Measurements from ENCODE around the gene GAREM2.

Gene GAREM2

GRCh38 chr2:26189751-26190150, 16.9 kb downstream of the GAREM2 start:
- DNase-seq = no peak

DNA sequence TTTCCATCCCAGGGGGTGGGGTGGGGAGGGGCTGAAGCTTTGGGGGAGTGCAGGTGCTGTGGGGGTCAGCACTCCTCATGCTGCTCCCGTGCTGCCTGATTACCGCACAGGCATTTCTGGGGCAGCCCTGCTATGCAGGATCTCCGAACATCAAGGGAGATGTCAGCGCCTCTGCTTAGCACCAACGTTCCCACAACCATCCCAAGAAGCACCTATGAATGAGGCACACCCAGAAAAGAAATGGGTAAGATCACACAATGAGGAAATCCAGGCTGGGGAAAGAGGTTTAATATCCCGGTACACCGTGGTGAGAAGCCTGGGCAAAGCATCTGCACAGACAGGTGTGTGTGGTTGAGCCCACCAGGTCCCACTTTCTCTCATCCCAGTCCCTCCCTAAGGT, 17.5 kb downstream of the GAREM2 start:
- DNase-seq = no peak

DNA sequence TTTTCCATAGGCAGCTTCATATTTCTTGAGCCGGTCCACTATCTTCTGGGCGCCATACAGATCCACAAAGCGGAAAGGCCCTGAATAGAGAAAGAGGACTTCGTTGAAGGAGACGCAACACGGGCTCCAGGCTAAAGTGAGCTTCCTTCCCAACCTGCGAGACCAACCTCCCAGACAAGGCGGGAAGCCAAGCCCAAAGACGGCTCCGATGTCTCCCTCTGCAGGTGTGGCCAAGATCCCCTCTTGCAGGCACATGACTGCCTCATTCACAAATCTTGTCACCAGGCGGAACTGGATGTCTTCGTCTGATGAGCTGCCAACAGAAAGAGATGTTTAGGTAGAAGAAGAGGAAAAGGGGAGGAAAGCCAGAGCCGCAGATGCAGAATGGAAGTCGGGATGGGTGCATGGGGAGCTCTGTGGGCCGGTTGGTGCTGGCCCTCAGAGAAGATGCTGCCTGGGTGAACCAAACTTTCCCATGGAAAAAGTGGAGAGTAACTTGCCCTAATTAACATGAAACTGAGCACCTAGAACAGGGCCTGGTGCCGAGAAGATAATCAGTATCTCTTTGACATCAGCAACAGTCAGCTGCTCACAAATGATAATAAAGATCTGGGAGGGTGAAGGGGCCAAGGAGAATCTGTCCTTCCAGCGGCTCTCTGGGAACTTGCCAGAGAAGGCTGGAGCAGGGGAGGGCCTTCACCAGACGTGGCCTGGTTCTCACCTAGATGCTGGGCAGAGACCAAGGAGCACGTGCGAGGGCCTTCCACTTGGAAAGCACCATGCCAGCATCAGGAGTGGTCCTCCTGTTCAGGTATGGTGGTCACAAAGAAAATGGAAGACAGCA, 18.6 kb downstream of the GAREM2 start:
- no peak for DNase-seq

GRCh38 chr2:26193578-26194231, 20.8 kb downstream of the GAREM2 start:
- DNase-seq = no peak

DNA sequence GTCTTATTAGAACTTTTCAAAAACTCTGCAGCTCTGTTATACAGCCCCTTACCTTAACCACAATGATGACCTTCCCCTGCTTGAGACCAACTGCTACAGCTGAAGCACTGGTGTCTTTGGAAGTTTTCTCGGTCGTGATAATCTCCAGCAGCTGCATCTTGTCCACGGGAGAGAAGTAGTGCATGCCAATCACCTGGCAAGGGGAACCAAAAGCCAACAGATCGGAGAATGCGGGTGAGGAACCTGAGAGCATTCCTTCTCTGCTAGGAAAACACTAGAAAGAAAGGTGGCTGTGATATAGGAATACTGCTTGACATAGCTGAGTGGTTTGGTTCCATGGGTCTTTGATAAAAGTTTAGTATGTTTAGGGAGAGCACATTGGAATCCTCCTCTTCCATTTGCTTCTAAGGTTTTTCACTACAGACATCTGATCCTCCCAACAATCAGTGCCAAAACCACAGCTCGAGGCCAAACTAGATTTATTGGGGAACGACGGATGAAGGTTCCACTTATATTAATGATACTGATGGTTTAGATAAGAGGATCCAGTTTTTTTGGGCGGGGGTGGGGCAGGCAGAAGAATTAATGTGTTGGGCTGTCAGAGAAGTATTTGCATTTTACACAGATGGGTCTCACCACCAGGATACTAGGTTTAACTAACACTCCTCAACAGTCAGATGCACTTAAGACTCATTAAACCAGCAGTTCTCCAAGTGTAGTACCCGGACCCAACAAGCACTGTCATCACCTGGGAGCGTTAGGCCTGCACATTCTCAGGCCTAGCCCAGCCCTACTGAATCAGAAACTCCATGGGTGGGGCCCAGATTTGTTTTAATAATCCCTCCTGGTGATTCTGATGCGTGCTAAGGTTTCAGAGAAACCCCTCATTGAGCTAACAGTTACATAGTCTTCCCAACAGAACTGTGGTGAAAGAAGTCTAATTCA, 22.4 kb downstream of the GAREM2 start:
- peak; percentile 37 for DNase-seq

DNA sequence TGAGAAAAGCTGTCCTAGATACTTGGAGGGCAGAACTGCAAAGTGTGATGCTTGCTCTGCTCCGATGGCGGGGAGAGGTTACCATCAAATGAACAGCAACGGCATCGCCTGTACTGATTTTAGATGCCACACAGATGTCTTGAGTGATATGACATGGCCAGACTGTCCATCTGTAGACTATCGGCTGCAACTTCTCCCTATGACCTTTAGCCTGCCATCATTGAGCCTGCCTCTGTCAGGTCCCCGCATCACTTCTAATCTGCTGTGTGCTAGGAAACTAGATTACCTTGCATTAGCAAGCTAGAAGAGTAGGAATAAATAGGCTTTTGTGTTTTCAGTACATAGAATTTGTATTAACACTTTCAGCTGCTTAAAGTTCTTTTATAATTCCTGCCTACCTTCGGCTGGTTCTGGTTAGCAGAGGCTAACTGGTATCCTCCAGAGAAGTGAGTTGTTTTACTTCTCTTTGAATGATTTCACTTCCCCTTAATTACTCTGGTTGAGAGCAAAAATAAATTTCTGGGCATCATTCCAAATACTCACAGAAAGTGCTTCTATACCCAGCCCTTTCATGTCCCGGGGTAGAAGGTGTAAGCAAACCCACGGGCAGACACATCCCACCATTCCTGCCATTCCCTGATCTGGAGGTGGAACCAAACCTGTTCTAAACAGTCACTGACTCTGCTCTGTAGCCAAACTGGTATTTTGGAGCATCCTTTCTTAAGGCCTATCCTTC, 24.0 kb downstream of the GAREM2 start:
- peak; percentile 13 for DNase-seq

DNA sequence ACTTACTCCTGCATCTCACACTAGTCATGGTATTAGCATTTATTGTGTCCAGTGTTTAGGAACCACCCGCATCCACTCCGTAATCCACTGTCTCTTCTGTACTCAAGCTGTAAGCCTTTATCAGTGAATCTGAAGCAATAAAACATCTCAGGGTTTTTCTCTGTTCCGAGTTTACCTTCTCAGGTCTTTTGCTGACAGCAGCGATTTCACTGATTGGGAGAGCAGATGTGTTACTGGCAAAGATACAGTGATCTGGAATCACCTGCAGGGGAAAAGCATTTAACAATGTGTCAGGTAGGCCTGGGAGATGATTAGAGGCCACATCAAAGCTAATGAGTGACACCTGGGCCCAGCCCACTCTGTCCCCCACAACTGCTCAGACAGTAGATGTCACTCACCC, 24.6 kb downstream of the GAREM2 start:
- DNase-seq = no peak

GRCh38 chr2:26202981-26203490, 30.1 kb downstream of the GAREM2 start:
- DNase-seq = no peak

GRCh38 chr2:26203906-26204305, 31.0 kb downstream of the GAREM2 start:
- no peak for DNase-seq

GRCh38 chr2:26212011-26212410, 39.1 kb downstream of the GAREM2 start:
- no peak for DNase-seq

GRCh38 chr2:26214759-26215158, 41.9 kb downstream of the GAREM2 start:
- DNase-seq = no peak

DNA sequence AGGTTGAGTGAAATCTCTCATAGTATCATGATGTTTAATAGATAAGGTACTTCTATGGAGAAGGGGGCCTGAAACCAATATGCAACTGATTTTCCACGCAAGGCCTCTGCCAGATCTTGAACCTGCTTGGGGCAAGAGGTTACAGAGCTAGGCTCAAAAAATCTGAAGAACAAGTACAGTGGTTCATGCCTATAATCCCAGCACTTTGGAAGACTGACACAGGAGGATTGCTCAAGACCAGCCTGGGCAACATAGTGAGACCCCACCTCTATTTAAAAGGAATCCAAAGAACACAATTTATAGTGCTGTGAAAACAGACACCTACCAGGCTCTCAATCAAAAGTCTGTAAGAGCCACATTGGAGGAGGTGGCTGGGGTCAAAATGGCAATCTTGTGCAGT, 42.9 kb downstream of the GAREM2 start:
- no peak for DNase-seq

DNA sequence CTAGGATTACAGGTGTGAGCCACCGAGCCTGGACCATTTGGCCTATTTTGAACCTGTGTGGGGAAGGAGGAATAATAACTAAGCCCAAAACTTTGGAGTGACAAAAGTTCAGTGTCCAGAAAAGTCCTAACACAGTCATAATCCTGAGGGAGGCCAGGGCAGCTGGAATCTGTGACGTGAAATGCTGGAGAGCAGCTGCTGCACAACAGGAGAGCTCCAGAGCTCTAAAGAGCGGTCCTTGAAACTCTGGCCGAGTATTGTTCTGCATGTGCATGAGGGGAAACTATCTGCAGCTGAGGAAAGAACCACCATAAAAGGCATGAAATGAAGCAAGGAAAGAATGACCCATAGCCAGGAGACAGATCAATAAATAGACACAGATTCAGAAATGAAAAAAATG, 43.7 kb downstream of the GAREM2 start:
- DNase-seq = no peak

- no peak for DNase-seq
Measured at GRCh38 chr2:26217720-26218119, 44.8 kb downstream of the GAREM2 start.

DNA sequence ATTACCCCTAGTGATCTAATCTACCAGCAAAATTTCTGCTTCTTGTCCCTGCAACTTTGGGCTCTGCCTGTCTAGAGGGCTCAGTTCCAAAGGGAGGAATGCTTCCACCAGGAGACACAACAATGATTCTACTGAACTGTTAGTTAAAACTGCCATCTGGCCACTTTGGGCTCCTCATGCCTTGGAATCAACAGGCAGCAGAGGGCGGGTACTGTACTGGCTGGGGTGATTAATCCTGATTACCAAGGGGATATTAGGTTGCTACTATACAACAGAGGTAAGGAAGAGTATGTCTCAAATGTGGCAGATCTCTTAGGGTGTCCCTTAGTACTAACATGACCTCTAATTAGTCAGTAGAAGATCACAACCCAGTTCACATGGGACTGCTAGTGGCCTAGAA, 50.1 kb downstream of the GAREM2 start:
- no peak for DNase-seq

DNA sequence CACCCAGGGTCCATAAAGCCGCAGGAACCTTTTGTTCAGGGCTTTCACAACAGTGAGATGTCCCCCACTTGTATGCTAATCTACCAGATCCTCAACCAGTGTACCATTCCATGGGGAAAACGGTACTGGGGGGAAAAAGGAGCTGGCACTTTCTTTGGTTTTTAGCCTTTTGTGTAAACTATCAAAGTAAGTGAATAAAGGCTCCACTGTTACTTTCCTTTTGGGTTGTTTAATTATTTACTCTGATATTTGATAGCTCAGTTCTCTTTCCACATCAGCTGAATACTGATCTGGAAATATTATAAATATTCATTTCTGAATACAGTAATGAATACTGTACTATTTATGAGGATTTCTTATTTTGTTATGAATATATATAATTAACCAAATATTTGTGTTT, 51.2 kb downstream of the GAREM2 start:
- DNase-seq = no peak

DNA sequence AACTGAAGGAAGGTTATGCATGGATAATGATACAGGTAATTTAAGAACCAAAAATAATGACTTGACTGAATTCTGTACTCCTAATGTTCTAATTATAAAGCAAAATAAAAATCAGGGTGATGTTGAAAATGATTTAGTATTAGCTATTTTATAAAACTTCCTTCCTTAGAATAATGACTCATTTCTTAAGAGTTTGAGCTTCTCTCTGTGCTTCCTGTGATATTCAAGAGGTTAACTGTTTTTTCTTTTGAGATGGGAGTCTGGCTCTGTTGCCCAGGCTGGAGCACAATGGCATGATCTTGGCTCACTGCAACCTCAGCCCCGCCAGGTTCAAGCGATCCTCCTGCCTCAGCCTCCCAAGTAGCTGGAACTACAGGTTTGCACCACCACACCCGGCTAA, 56.7 kb downstream of the GAREM2 start:
- DNase-seq = no peak

DNA sequence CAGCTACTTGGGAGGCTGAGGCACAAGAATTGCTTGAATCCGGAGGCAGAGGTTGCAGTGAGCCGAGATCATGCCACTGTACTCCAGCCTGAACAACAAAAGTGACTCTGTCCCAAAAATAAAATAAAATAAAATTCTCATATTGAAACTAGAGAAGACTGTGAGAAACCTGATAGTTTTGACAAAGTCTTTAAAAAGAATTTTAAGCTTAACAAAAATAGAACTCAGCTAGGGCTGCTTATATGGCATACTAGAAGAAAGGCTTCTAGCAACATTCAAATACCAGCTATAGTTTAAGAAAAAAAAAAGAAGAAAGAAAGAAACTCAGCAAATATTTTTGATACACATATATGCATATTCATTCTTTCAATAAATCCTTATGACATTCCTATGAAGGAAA, 57.9 kb downstream of the GAREM2 start:
- DNase-seq = no peak

DNA sequence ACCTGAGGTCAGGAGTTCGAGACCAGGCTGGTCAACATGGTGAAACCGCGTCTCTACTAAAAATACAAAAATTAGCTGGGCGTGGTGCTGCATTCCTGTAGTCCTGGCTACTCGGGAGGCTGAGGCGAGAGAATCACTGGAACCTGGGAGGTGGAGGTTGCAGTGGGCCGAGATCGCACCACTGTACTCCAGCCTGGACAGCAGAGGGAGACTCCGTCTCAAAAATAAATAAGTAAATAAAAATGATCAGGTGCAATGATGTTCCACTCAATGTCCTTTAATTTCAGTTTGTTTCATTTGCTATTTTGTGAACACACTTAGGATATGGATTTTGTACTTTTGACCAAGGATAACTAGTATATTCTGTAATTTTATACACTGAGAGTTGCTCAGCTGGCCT, 62.2 kb downstream of the GAREM2 start:
- no peak for DNase-seq

GRCh38 chr2:26237868-26238267, 65.0 kb downstream of the GAREM2 start:
- no peak for DNase-seq

- DNase-seq = no peak
Measured at GRCh38 chr2:26238311-26238958, 65.5 kb downstream of the GAREM2 start.

All from fibroblast of skin of right biceps (primary cell).